Measurements from ENCODE around the gene DRC3. TPM values are rescaled to one million over a fixed set of nuclear protein-coding genes. Genes with fewer than 3 reads are reported as not detected.

DRC3 gene
- total RNA-seq, 1 donor from 2014 or later, result 0.43 TPM

- no peak overlapping the region for H3K9ac ChIP-seq (ENCODE audit: low read length)
- H3K27me3 Mint-ChIP-seq (ENCODE audit: low read depth, unreplicated experiment), result peaks cover under 1% of the 10 kb centered on the region
- no peak overlapping the region for H3K27ac Mint-ChIP-seq (ENCODE audit: unreplicated experiment)
- H3K27me3 ChIP-seq (ENCODE audit: insufficient read depth, low read length), result no peaks in the 10 kb centered on the region
- no peak overlapping the region for H3K4me2 ChIP-seq (ENCODE audit: low read length)
- peaks cover 18% of the 10 kb centered on the region for H3K4me1 ChIP-seq (ENCODE audit: insufficient read depth, low read length)
- H3K9me3 Mint-ChIP-seq (ENCODE audit: unreplicated experiment), result no peaks in the 10 kb centered on the region
- H3K36me3 ChIP-seq (ENCODE audit: insufficient read depth, low read length), result no peaks in the 10 kb centered on the region
- H3K4me3 Mint-ChIP-seq (ENCODE audit: unreplicated experiment), result no peak overlapping the region
- no peak overlapping the region for H2AFZ ChIP-seq (ENCODE audit: low read depth, low read length)
- H4K20me1 ChIP-seq (ENCODE audit: insufficient read depth, low read length), result no peaks in the 10 kb centered on the region
- DNase-seq (ENCODE audit: low read depth), result no peak
- H3K36me3 Mint-ChIP-seq (ENCODE audit: low read depth, unreplicated experiment), result no peaks in the 10 kb centered on the region
- no peaks in the 10 kb centered on the region for H3K79me2 ChIP-seq (ENCODE audit: insufficient read depth, low read length)
- TF ChIP-seq EZH2 (IDR thresholded peaks at IDR 0.05; ENCODE audit: insufficient read depth, low read length) (no peak), CTCF (IDR thresholded peaks at IDR 0.05; ENCODE audit: insufficient read depth, low read depth, low read length) (no peak)
- FAIRE-seq, result no peak
- H3K4me1 Mint-ChIP-seq (ENCODE audit: low read depth, unreplicated experiment), result peaks cover 7% of the 10 kb centered on the region
- H3K4me3 ChIP-seq (ENCODE audit: insufficient read depth, low read depth, low read length), result no peak overlapping the region
- no peaks in the 10 kb centered on the region for H3K9me3 ChIP-seq (ENCODE audit: insufficient read depth, low read depth, low read length)
- H3K27ac ChIP-seq (ENCODE audit: low read depth, low read length), result no peak overlapping the region
Measured at GRCh38 chr17:17987901-17988300, 15.2 kb downstream of the DRC3 start.

GRCh38 chr17:17988427-17988945, 15.8 kb downstream of the DRC3 start:
- Mint-ChIP-seq H3K4me1 (ENCODE audit: low read depth, unreplicated experiment) (peaks cover 7% of the 10 kb centered on the region), H3K36me3 (ENCODE audit: low read depth, unreplicated experiment) (no peaks in the 10 kb centered on the region), H3K4me3 (ENCODE audit: unreplicated experiment) (no peak overlapping the region), H3K9me3 (ENCODE audit: unreplicated experiment) (no peaks in the 10 kb centered on the region), H3K27ac (ENCODE audit: unreplicated experiment) (no peak overlapping the region), H3K27me3 (ENCODE audit: low read depth, unreplicated experiment) (peaks cover 6% of the 10 kb centered on the region)
- Histone ChIP-seq H2AFZ (ENCODE audit: low read depth, low read length) (no peak overlapping the region), H4K20me1 (ENCODE audit: insufficient read depth, low read length) (no peaks in the 10 kb centered on the region), H3K9ac (ENCODE audit: low read length) (no peak overlapping the region), H3K4me1 (ENCODE audit: insufficient read depth, low read length) (peaks cover 18% of the 10 kb centered on the region), H3K4me3 (ENCODE audit: insufficient read depth, low read depth, low read length) (no peak overlapping the region), H3K9me3 (ENCODE audit: insufficient read depth, low read depth, low read length) (no peaks in the 10 kb centered on the region), H3K4me2 (ENCODE audit: low read length) (no peak overlapping the region), H3K27me3 (ENCODE audit: insufficient read depth, low read length) (no peaks in the 10 kb centered on the region), H3K79me2 (ENCODE audit: insufficient read depth, low read length) (no peaks in the 10 kb centered on the region), H3K27ac (ENCODE audit: low read depth, low read length) (no peak overlapping the region), H3K36me3 (ENCODE audit: insufficient read depth, low read length) (no peaks in the 10 kb centered on the region)
- TF ChIP-seq EZH2 (IDR thresholded peaks at IDR 0.05; ENCODE audit: insufficient read depth, low read length) (no peak), CTCF (IDR thresholded peaks at IDR 0.05; ENCODE audit: insufficient read depth, low read depth, low read length) (no peak)
- DNase-seq (ENCODE audit: low read depth) (no peak), FAIRE-seq (no peak)

- H3K4me3 Mint-ChIP-seq (ENCODE audit: unreplicated experiment), result no peak overlapping the region
- peaks cover 18% of the 10 kb centered on the region for H3K4me1 ChIP-seq (ENCODE audit: insufficient read depth, low read length)
- H3K36me3 ChIP-seq (ENCODE audit: insufficient read depth, low read length), result no peaks in the 10 kb centered on the region
- no peaks in the 10 kb centered on the region for H3K79me2 ChIP-seq (ENCODE audit: insufficient read depth, low read length)
- no peak overlapping the region for H3K9ac ChIP-seq (ENCODE audit: low read length)
- H3K27me3 Mint-ChIP-seq (ENCODE audit: low read depth, unreplicated experiment), result peaks cover 7% of the 10 kb centered on the region
- H3K4me3 ChIP-seq (ENCODE audit: insufficient read depth, low read depth, low read length), result no peak overlapping the region
- no peak overlapping the region for H3K4me2 ChIP-seq (ENCODE audit: low read length)
- H3K36me3 Mint-ChIP-seq (ENCODE audit: low read depth, unreplicated experiment), result no peaks in the 10 kb centered on the region
- DNase-seq (ENCODE audit: low read depth) (no peak), FAIRE-seq (no peak)
- TF ChIP-seq EZH2 (IDR thresholded peaks at IDR 0.05; ENCODE audit: insufficient read depth, low read length), result no peak
- no peak overlapping the region for H2AFZ ChIP-seq (ENCODE audit: low read depth, low read length)
- H3K4me1 Mint-ChIP-seq (ENCODE audit: low read depth, unreplicated experiment), result peaks cover 7% of the 10 kb centered on the region
- no peaks in the 10 kb centered on the region for H4K20me1 ChIP-seq (ENCODE audit: insufficient read depth, low read length)
- no peaks in the 10 kb centered on the region for H3K27me3 ChIP-seq (ENCODE audit: insufficient read depth, low read length)
- H3K9me3 Mint-ChIP-seq (ENCODE audit: unreplicated experiment), result no peaks in the 10 kb centered on the region
- H3K27ac ChIP-seq (ENCODE audit: low read depth, low read length), result no peak overlapping the region
- no peak overlapping the region for H3K27ac Mint-ChIP-seq (ENCODE audit: unreplicated experiment)
- no peaks in the 10 kb centered on the region for H3K9me3 ChIP-seq (ENCODE audit: insufficient read depth, low read depth, low read length)
Measured at GRCh38 chr17:17989081-17989480, 16.4 kb downstream of the DRC3 start.
